Measurements from ENCODE around the gene TFIP11.
A peak's percentile ranks its signal among the peaks of the same experiment; 100 is the strongest.

Gene TFIP11

DNA sequence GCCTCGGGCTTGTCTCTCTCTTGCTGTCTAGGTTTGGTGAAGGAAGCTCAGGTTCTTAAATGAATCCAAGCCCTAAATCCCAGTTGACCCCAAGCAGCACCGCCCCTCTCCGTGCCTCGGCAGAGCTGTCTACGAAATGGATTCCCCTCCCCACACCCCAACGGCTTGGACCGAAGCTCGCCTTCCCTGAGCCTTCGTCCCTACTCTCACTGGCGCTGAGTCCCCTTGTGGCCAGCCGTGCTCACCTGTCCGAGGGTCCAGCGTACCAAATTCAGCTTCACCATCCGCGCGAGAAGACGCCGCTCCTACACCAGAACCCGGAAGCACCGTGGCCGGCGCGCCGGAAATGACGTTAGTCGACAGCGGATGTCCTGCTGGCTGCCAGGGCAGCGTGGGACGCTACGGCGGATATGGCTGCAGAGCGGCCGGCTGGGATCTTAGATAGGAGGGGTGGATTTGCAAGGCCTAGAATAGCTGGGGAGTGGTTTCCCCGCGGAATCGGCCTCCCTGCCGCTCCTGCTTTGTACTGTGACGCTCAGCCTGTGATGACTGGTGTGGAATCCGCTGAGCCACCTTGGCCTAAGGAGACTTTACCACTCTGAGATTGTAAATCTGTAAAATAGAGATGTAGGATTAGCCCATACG, at the start of gene TFIP11:
TSS of gene TFIP11 (minus strand) at position 325 of the 645 bp plus-strand sequence. CDS start 2,201 bp downstream, outside the sequence.
- DNase-seq = peak; percentile 69 to 89

- no peak for DNase-seq
These were observed 49.6 kb upstream of the TFIP11 start for GRCh38 chr22:26561756-26562417.

DNA sequence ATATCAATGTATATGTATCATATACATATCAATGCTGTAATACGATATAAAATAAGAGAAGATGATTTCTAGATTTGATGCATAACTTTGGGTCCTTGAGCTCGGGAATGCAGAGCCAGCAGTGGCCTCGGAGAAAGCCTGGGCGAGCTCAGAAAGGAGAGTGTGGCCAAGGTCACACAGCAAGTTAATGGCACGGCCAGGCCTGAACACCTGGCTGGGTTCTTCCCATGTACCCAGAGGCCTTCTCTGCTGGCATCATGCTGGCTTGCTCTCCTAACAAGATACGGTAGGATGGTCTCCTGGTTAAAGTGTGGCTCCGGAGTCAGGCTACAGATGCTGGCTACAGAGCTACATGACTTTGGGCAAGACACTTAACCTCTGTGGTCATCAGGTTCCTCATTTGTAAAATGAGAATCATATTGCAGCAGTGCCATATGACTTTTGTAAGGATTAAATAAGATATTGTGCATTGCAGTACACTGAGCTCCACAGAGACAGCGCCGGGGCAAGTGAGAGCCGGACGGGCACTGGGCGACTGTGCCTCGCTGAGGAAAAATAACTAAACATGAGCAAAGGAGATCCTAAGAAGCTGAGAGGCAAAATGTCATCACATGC, 47.8 kb upstream of the TFIP11 start:
- no peak for DNase-seq

DNA sequence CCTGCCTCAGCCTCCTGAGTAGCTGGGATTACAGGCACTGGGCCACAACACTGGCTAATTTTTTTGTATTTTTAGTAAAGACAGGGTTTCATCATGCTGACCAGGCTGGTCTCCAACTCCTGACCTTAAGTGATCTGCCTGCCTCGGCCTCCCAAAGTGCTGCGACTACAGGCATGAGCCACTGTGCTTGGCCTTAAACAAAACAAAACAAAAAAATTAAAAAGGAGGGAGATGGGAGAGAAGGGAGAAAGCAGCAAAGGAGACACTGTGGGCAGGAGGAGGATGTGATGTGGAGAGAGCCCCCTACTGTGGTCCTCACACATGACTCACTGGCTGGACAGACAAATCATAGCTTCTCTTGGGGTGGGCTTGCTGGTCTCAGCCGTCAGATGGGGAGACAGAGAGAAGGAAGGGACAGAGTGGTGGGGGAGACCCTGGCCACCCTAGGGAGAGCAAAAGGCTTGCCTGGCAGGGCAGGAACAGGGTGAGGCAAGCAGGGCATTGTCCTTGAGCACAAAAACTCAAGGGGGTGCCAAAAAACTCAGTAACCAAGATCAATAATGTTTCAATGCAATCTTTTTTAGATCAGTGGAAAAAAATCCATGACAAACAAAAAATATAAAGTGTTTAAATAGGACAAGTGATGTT, 46.1 kb upstream of the TFIP11 start:
- DNase-seq = no peak

GRCh38 chr22:26556904-26557303, 44.6 kb upstream of the TFIP11 start:
- DNase-seq = no peak

GRCh38 chr22:26555478-26555877, 43.2 kb upstream of the TFIP11 start:
- DNase-seq = no peak

DNA sequence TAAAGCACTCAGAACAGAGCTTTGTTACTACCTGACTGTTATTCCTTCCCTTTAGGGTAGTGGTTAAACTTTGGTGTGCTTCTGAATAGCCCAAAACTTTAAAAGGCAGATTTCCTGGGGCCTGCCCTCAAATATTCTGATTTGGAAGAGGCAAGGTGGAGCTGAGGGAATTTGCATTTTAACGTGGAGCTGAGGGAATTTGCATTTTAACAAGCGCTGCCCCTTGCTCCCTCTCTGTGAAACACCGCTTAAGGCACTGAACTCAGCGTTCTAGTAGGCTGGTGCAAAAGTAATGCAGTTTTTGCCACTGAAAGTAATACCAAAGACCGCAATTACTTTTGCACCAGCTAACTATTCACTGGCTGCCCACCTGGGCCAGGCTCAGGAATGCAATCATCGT, 42.7 kb upstream of the TFIP11 start:
- DNase-seq = no peak

DNA sequence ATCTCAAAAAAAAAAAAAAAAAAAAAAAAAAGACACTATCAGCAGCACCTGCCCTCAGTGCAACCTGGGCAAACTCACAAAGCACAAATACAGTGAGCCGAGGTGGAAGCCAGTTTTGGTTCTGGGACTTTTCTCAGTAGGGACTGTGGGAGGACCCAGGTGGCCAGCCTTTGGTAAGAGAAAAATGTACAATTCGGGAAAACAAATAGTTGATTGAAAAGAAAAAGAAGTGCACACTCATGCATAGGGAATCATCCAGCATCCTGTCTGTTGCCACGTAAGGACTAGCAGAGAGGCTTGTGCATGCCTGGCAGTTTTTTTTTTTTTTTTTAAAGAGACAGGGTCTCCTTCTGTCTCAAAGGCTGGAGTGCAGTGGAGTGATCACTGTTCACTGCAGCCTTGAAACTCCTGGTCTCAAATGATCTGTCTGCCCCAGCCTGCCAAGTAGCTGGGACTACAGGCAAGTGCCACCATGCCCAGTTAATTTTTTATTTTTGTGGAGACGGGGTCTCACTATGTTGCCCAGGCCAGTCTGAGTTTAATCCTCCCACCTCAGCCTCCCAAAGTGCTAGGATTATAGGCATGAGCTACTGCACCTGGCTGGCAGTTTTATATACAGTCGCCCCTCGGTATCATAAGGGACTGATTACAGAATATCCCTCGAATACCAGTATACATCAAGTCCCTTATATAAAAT, 40.9 kb upstream of the TFIP11 start:
- DNase-seq = no peak

- no peak for DNase-seq
These were observed 40.2 kb upstream of the TFIP11 start for GRCh38 chr22:26552466-26552865.

- DNase-seq = no peak
These were observed 39.3 kb upstream of the TFIP11 start for GRCh38 chr22:26551568-26551967.

DNA sequence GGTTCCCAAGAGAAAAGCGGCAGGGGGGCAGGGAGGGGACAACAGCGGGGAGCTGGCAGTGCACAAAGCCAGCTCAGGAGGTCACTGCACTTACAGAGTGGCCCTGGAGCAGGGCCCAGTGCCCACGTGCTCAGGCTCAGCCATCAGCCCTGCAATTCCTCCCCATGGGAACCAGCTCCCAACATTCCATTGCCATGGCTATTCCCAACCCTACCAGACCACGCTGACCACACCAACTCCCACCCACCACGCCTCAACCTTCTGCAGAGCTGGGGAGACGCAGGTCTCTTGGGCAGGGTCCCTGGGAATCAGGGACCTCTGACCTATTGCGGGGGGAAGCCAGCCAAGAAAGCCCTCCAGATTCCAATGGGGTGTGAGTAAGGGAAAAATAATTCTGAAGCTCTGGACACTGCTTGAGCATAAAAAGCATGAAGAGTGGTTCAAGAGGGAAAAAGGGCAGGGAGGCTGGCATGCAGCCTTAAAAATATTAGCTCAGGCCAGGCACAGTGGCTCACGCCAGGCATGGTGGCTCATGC, 38.3 kb upstream of the TFIP11 start:
- DNase-seq = no peak

DNA sequence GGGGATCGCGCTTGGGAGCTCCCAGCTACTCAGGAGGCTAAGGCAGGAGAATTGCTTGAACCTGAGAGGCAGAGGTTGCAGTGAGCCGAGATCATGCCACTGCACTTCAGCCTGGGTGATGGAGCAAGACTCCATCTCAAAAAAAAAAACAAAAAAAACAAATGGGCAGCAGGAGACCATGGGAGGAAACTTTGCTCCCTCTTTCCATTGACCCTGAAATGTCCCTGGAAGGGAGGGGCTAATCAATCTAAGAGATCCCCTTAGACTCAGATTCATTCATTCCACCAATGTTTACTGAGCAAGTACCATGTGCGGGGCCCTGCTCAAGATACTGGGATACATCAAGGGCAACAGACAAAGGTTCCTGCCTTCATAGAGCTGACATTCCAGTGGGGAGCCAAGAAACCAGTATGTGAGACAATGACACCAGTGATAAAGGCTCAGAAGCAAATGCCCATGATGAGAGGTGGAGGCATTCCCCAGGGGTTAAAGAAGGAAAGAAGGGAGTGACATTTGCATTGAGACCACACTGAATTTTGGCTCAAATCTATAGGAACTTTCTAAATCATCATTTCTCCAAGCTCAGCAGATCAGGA, 37.7 kb upstream of the TFIP11 start:
- DNase-seq = no peak

- DNase-seq = no peak
These were observed 36.7 kb upstream of the TFIP11 start for GRCh38 chr22:26548984-26549383.

GRCh38 chr22:26548303-26548702, 36.0 kb upstream of the TFIP11 start:
- no peak for DNase-seq

GRCh38 chr22:26547837-26548236, 35.6 kb upstream of the TFIP11 start:
- DNase-seq = no peak

GRCh38 chr22:26547426-26547825, 35.2 kb upstream of the TFIP11 start:
- no peak for DNase-seq

GRCh38 chr22:26546282-26546681, 34.0 kb upstream of the TFIP11 start:
- peak; percentile 6 to 45 for DNase-seq

DNA sequence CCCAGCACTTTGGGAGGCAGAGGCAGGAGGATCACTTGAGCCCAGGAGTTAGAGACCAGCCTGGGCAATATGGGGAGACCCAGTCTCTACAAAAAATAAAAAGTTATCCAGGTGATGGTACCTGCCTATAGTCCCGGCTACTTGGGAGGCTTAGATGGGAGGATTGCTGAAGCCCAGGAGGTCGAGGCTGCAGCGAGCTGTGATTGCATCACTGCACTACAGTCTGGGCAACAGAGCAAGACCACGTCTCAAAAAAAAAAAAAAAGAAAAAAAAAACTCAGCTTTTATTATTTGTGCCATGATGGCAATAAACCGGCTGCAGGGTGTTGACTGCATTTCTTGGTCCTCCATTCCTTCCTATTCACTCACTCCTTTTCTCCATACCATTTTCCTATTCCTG, 33.6 kb upstream of the TFIP11 start:
- DNase-seq = no peak

DNA sequence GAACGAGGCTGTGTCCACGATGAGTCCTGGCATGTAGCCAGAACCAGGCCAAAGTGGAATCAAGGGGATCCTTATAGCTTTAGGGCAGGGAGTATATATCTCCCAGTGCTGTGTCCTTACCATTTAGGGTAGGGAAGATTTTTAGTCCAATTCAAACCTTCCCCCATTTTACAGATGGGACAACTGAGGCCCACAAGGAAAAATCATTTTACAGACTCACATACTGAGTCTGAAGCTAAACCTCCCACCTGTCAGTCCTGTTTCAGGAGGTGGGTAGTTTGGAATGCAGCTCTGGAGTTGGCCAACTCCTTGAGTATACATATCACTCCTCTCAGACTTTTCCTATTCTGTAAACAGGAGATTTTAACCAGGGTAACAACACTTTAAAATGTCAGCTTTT, 33.1 kb upstream of the TFIP11 start:
- no peak for DNase-seq

DNA sequence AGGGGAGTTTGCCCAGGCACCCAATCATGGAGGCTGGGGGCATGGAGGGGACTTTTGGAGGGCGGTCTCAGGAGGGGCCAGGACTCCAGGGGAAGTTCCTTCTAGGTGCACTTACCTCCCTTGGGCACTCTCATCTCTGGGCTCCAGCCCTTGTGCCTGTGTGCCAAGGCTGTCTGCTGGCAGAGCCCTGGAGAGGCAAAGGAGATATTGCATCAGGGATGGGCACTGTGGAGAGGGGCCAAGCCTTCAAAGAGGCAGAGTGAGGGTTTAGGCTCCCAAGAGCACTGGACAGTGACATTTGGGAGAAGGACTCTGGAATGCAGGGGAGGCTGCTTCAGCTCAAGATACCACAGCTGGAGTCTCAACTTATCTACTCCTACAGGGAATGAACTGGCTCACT, 32.2 kb upstream of the TFIP11 start:
- DNase-seq = no peak

GRCh38 chr22:26542831-26543230, 30.6 kb upstream of the TFIP11 start:
- no peak for DNase-seq

- no peak for DNase-seq
These were observed 29.0 kb upstream of the TFIP11 start for GRCh38 chr22:26541167-26541819.

Measured in NCI-H524 (cell line).